ENCODE results near the gene PER2. TPM values are rescaled to one million over a fixed set of nuclear protein-coding genes. Genes with fewer than 3 reads are reported as not detected.

PER2 gene
- total RNA-seq, 1 donor from 2014 or later, result 5.5 TPM

GRCh38 chr2:238263204-238264071 is 25.0 kb downstream of the PER2 start:
- DNase-seq, result peak; percentile 79

- DNase-seq, result no peak
Observed at GRCh38 chr2:238262496-238263122, 25.8 kb downstream of the PER2 start.

- no peak for DNase-seq
Observed at GRCh38 chr2:238261718-238262375, 26.6 kb downstream of the PER2 start.

- DNase-seq, result no peak
Observed at GRCh38 chr2:238260883-238261282, 27.5 kb downstream of the PER2 start.

- DNase-seq, result no peak
Observed at GRCh38 chr2:238259061-238260020, 29.1 kb downstream of the PER2 start.

GRCh38 chr2:238257786-238258700 is 30.4 kb downstream of the PER2 start:
- DNase-seq, result no peak

GRCh38 chr2:238256594-238257104 is 31.8 kb downstream of the PER2 start:
- peak; percentile 17 for DNase-seq

- DNase-seq, result no peak
Observed at GRCh38 chr2:238256111-238256510, 32.3 kb downstream of the PER2 start.

GRCh38 chr2:238255636-238256035 is 32.8 kb downstream of the PER2 start:
- no peak for DNase-seq

- DNase-seq, result no peak
Observed at GRCh38 chr2:238255151-238255551, 33.3 kb downstream of the PER2 start.

- DNase-seq, result no peak
Observed at GRCh38 chr2:238254095-238254723, 34.2 kb downstream of the PER2 start.

GRCh38 chr2:238252766-238253630 is 35.4 kb downstream of the PER2 start:
- no peak for DNase-seq

- DNase-seq, result no peak
Observed at GRCh38 chr2:238251986-238252385, 36.4 kb downstream of the PER2 start.

GRCh38 chr2:238251331-238251730 is 37.1 kb downstream of the PER2 start:
- DNase-seq, result no peak

GRCh38 chr2:238250896-238251295 is 37.5 kb downstream of the PER2 start:
- DNase-seq, result no peak

GRCh38 chr2:238247841-238248453 is 40.5 kb downstream of the PER2 start:
- DNase-seq, result no peak

GRCh38 chr2:238247002-238247822 is 41.2 kb downstream of the PER2 start:
- DNase-seq, result no peak

- DNase-seq, result no peak
Observed at GRCh38 chr2:238244151-238244550, 44.3 kb downstream of the PER2 start.

Data from occipital lobe (tissue), 2 donors.